Ovary (tissue), 9 donors: ENCODE results near the gene EDIL3. TPM values are rescaled to one million over a fixed set of nuclear protein-coding genes. Genes with fewer than 3 reads are reported as not detected.

ENCODE experiments used
- DNase-seq, 5 donors: peaks; one replicate each; pipeline ENCODE4 v3.0.0-alpha.2; 2019 to 2020
- H3K27ac ChIP-seq, 2 donors: fragments of 200-600 bp; one replicate each; pipeline versions ENCODE4 v1.5.1 to v1.8.0; 2019 to 2022
- H3K27me3 ChIP-seq: fragments of 200-600 bp; one replicate; pipeline ENCODE4 v1.8.0; 2022
- H3K36me3 ChIP-seq: fragments of 200-600 bp; sonication (generic); one replicate; pipeline ENCODE4 v1.5.1; 2019
- H3K4me1 ChIP-seq: one replicate; pipeline ENCODE4 v1.8.1; 2013; ENCODE audit warnings: mild to moderate bottlenecking, moderate library complexity; ENCODE audit not compliant: insufficient read depth
- H3K4me3 ChIP-seq: fragments of 200-600 bp; sonication (generic); one replicate; pipeline ENCODE4 v1.5.1; 2017
- H3K9me3 ChIP-seq, 2 donors: fragments of 200-600 bp in 1 of 2; sonication (generic) in 1 of 2; one replicate each; pipeline versions ENCODE4 v1.5.1 to v1.8.1; 2013 to 2019; ENCODE audit warnings: mild to moderate bottlenecking in 1 of 2, moderate library complexity in 1 of 2
- CTCF ChIP-seq, 3 donors: fragments of 450-650 bp in 2 of 3; fragments of 200-600 bp in 1 of 3; IDR thresholded peaks; one replicate each; pipeline versions ENCODE4 v1.5.1 to v1.8.0; 2016 to 2022; ENCODE audit warnings: antibody characterized with exemption in 3 of 3, mild to moderate bottlenecking in 1 of 3
- EP300 ChIP-seq: sonication (generic); formaldehyde crosslinking; IDR thresholded peaks from one replicate; pipeline ENCODE4 v1.6.1; 2017; ENCODE audit warnings: antibody characterized with exemption
- POLR2A ChIP-seq: fragments of 450-650 bp; IDR thresholded peaks from one replicate; pipeline ENCODE4 v1.6.1; 2017; ENCODE audit warnings: antibody characterized with exemption, mild to moderate bottlenecking, moderate library complexity
- WGBS, 3 donors: extraction: QIAGEN DNeasy Blood & Tissue Kit in 1 of 3; methylation state at CpG; one replicate each; pipeline versions ENCODE4 v1.1.5 to v1.1.7; 2013 to 2017; 5-methylcytosine and 5-hydroxymethylcytosine counted together
- intact Hi-C, 4 donors: fragments of 100-400 bp; cut with DNase I; formaldehyde crosslinking; loops; one replicate each; pipeline versions ENCODE4 v1.11.0 to v1.15.1; 2022 to 2023
- polyA plus RNA-seq, 2 donors: library from polyadenylated mRNA; stranded (reverse); fragments of 200-250 nt in 1 of 2; fragments of 350-450 nt in 1 of 2; fragmentation: Illumina TruSeq in 1 of 2; extraction: RNeasy Lipid Tissue Mini Kit (QIAGEN cat#74804) in 1 of 2; gene quantifications; one replicate each; pipeline ENCODE4 v1.2.3, GENCODE V29; 2013 to 2014
- total RNA-seq, 7 donors: library from RNA; depleted of rRNA in 2 of 7; stranded (reverse); fragments of >200 nt in 2 of 7; fragmentation: NEBNext Ultra II Directional in 3 of 7; extraction: Animal tissue kit (Norgen Biotek cat#: 25700) in 3 of 7; gene quantifications; one replicate each; pipeline versions ENCODE4 v1.1.0 to v1.2.4, GENCODE V29; 2016 to 2023
- donor health status: DM: no; HTN: no; CAD: no; lungs with moderate emphysema.
- donor health status: DM: no; HTN: no; CAD: no.
- donor health status: Bipolar disorder and iron deficiency.
- donor health status: DM: yes; HTN: yes; CAD: no.
- donor health status: DM: no; HTN: no; CAD: no.
- donor health status: DM: yes; HTN: yes; CAD: no.

The EDIL3 gene
- total and polyA plus RNA-seq, 9 donors, result 5.9 to 41.5 (median 9.7) TPM

DNA sequence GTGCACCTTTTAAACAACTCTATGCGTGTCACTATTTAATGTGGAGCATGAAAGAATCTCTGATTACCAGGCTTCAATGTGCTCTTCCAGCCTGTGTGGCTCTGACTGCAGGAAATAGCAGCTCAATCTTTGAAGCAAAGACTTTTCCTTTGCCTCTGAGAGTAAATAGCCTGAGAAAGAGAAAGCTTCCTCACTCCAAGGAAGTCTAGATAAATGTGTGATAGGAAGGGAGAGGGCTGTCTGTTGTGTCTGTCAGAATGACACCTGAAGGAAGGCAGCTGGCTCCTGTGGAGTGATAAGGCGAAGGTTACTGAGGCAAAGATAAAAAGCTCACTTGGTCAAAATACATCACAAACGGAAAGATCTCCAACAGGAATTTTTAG is 458.7 kb downstream of the EDIL3 start:
- DNase-seq, result no peak
- 12 to 31% (median 25%) methylated on average over 3 of the region's 3 CpGs for WGBS, 3 donors
- intact Hi-C loops, result no loop called here

DNA sequence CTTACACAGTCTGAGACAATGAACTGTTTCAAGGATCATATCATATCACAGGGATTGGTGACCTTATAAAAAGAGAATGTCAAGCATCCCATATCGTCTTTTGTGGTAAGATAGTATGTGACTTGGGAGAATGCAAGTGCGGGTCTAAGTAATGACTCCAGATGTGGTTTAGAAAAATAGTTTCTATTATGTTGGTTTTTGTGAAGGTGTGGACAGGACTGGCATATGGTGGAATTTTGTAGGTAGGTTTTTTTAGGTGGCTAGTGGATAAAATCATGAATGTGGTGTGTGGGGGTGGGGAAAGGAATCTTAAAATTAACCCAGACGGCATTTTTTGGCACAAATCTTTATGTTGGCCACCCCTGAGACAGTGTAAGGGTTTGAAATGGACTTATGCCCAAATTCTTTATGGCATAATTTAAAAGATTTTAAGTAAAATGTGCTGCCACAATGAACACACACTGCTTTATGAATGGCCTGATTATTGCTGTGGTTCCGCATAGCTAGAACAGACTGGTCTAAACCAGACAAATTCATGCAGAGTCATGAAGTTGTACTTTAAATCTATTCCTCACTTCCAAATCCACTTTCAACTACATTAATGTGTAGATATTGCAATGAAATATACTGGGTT is 459.2 kb downstream of the EDIL3 start:
- H3K36me3 ChIP-seq, result no peaks in the 10 kb centered on the region
- 46 to 49% (median 47%) methylated on average over 4 of the region's 4 CpGs for WGBS, 3 donors
- no peak overlapping the region for H3K27ac ChIP-seq
- intact Hi-C loops, result no loop called here
- H3K9me3 ChIP-seq, result no peaks in the 10 kb centered on the region
- no peak for DNase-seq
- no peak for TF ChIP-seq EP300
- TF ChIP-seq CTCF (IDR thresholded peaks at IDR 0.05), result no peak
- no peak for TF ChIP-seq POLR2A
- no peaks in the 10 kb centered on the region for H3K27me3 ChIP-seq
- H3K4me3 ChIP-seq, result no peak overlapping the region
- no peaks in the 10 kb centered on the region for H3K4me1 ChIP-seq

More for the DNA sequence above, 458.7 kb downstream of the EDIL3 start:
- H3K9me3 ChIP-seq, result no peaks in the 10 kb centered on the region
- no peak overlapping the region for H3K27ac ChIP-seq
- no peak overlapping the region for H3K4me3 ChIP-seq
- TF ChIP-seq EP300, result no peak
- TF ChIP-seq POLR2A, result no peak
- no peak for TF ChIP-seq CTCF (IDR thresholded peaks at IDR 0.05)
- no peaks in the 10 kb centered on the region for H3K4me1 ChIP-seq
- no peaks in the 10 kb centered on the region for H3K27me3 ChIP-seq
- no peaks in the 10 kb centered on the region for H3K36me3 ChIP-seq

DNA sequence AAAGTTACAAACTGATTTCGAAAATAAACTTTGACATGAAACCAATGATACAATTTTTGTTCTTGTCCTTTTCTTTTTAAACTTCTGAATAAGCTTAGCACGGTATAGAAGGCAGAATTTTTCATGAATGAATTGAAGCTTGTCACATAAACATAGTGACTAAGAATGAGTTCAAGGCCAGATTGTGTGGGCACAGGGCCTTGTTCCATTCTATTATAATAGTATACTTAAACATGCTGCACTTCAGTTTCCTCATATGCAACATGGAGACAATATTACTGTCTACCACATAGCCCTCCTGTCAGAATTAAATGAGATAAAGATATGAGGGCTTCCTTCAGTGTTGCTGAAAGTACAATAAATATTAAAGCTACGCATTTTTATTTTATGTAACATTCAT is 459.8 kb downstream of the EDIL3 start:
- H3K27ac ChIP-seq, result no peak overlapping the region
- intact Hi-C loops, result no loop called here

GRCh38 chr5:83924171-83924570 is 460.5 kb downstream of the EDIL3 start:
- TF ChIP-seq CTCF (IDR thresholded peaks at IDR 0.05) (no peak), EP300 (no peak), POLR2A (no peak)
- H3K27ac ChIP-seq, result no peak overlapping the region
- no peaks in the 10 kb centered on the region for H3K27me3 ChIP-seq
- intact Hi-C loops, result no loop called here
- no peak overlapping the region for H3K4me3 ChIP-seq
- DNase-seq, result no peak
- no peaks in the 10 kb centered on the region for H3K36me3 ChIP-seq
- H3K4me1 ChIP-seq, result no peaks in the 10 kb centered on the region
- 56 to 75% (median 59%) methylated on average over 1 of the region's 1 CpG for WGBS, 3 donors
- H3K9me3 ChIP-seq, result no peaks in the 10 kb centered on the region

More for the DNA sequence above, 459.8 kb downstream of the EDIL3 start:
- no peak overlapping the region for H3K4me3 ChIP-seq
- H3K9me3 ChIP-seq, result no peaks in the 10 kb centered on the region
- no peaks in the 10 kb centered on the region for H3K4me1 ChIP-seq
- no peaks in the 10 kb centered on the region for H3K36me3 ChIP-seq
- 78 to 91% (median 82%) methylated on average over 3 of the region's 3 CpGs for WGBS, 3 donors
- DNase-seq, result no peak
- no peak for TF ChIP-seq CTCF (IDR thresholded peaks at IDR 0.05)
- no peak for TF ChIP-seq EP300
- no peak for TF ChIP-seq POLR2A
- no peaks in the 10 kb centered on the region for H3K27me3 ChIP-seq
